ENCODE data around the gene SDK2. TPM values are rescaled to one million over a fixed set of nuclear protein-coding genes. Genes with fewer than 3 reads are reported as not detected.
A peak's percentile ranks its signal among the peaks of the same experiment; 100 is the strongest.

The SDK2 gene
- total RNA-seq, 3 donors from 2014 or later (not counting 1 experiment from before 2014, with no cell fraction given) = 0.41 to 0.90 (median 0.49) TPM

- no peaks in the 10 kb centered on the region for H3K9me3 Mint-ChIP-seq
- ATAC-seq = peak in 2 of 3 donors; percentile 24 to 40
- WGBS (ENCODE audit: insufficient coverage) = 47% methylated on average over 16 of the region's 16 CpGs
Measured at GRCh38 chr17:73304971-73305812, 339.1 kb downstream of the SDK2 start.

GRCh38 chr17:73304438-73304837, 339.8 kb downstream of the SDK2 start:
- H3K4me3 ChIP-seq (ENCODE audit: low read length) = no peak overlapping the region
- no peak overlapping the region for H3K4me3 Mint-ChIP-seq
- H3K36me3 Mint-ChIP-seq = no peaks in the 10 kb centered on the region
- no peak for DNase-seq
- H3K9me3 Mint-ChIP-seq = no peaks in the 10 kb centered on the region
- no peaks in the 10 kb centered on the region for H3K9me3 ChIP-seq (ENCODE audit: control insufficient read depth, insufficient read depth, low read length)
- H3K36me3 ChIP-seq (ENCODE audit: control insufficient read depth, insufficient read depth, low read length) = no peaks in the 10 kb centered on the region
- H3K4me1 ChIP-seq (ENCODE audit: control insufficient read depth, insufficient read depth, low read length) = peaks cover under 1% of the 10 kb centered on the region
- H3K27me3 Mint-ChIP-seq (ENCODE audit: low read depth in 2 of 2) = peaks cover 0 to 5% of the 10 kb centered on the region in 2 donors
- peaks cover 1% of the 10 kb centered on the region for H3K27me3 ChIP-seq (ENCODE audit: control insufficient read depth, insufficient read depth, low read length)
- no peak for ATAC-seq
- H3K27ac Mint-ChIP-seq = peak overlapping the region in 1 of 2 donors; percentile 59
- H3K4me1 Mint-ChIP-seq = peaks cover 0 to 8% of the 10 kb centered on the region in 2 donors
- no peak for TF ChIP-seq CTCF (IDR thresholded peaks at IDR 0.05)
- intact Hi-C loops (cut with micrococcal nuclease) = no loop called here
- WGBS (ENCODE audit: insufficient coverage) = 95% methylated on average over 8 of the region's 8 CpGs
- no peak overlapping the region for H3K27ac ChIP-seq (ENCODE audit: low read length)

More at GRCh38 chr17:73304971-73305812, 339.1 kb downstream of the SDK2 start:
- Histone ChIP-seq H3K9me3 (ENCODE audit: control insufficient read depth, insufficient read depth, low read length) (no peaks in the 10 kb centered on the region), H3K27me3 (ENCODE audit: control insufficient read depth, insufficient read depth, low read length) (peaks cover 3% of the 10 kb centered on the region), H3K4me1 (ENCODE audit: control insufficient read depth, insufficient read depth, low read length) (peaks cover 8% of the 10 kb centered on the region), H3K4me3 (ENCODE audit: low read length) (no peak overlapping the region), H3K27ac (ENCODE audit: low read length) (no peak overlapping the region), H3K36me3 (ENCODE audit: control insufficient read depth, insufficient read depth, low read length) (no peaks in the 10 kb centered on the region)
- peak overlapping the region; percentile 56 for H3K4me3 Mint-ChIP-seq
- TF ChIP-seq CTCF (IDR thresholded peaks at IDR 0.05) = no peak
- H3K4me1 Mint-ChIP-seq = peaks cover 3 to 15% of the 10 kb centered on the region in 2 donors
- peaks cover 0 to 6% of the 10 kb centered on the region in 2 donors for H3K27me3 Mint-ChIP-seq (ENCODE audit: low read depth in 2 of 2)
- intact Hi-C loops (cut with micrococcal nuclease) = no loop called here
- H3K27ac Mint-ChIP-seq = peak overlapping the region in 1 of 2 donors; percentile 59
- DNase-seq = no peak
- no peaks in the 10 kb centered on the region for H3K36me3 Mint-ChIP-seq

- H3K4me1 Mint-ChIP-seq = peaks cover 0 to 5% of the 10 kb centered on the region in 2 donors
- H3K36me3 Mint-ChIP-seq = no peaks in the 10 kb centered on the region
- 81% methylated on average over 1 of the region's 3 CpGs for WGBS (ENCODE audit: insufficient coverage)
- Histone ChIP-seq H3K4me3 (ENCODE audit: low read length) (no peak overlapping the region), H3K4me1 (ENCODE audit: control insufficient read depth, insufficient read depth, low read length) (no peaks in the 10 kb centered on the region), H3K27me3 (ENCODE audit: control insufficient read depth, insufficient read depth, low read length) (no peaks in the 10 kb centered on the region), H3K36me3 (ENCODE audit: control insufficient read depth, insufficient read depth, low read length) (no peaks in the 10 kb centered on the region), H3K9me3 (ENCODE audit: control insufficient read depth, insufficient read depth, low read length) (no peaks in the 10 kb centered on the region), H3K27ac (ENCODE audit: low read length) (no peak overlapping the region)
- intact Hi-C loops (cut with micrococcal nuclease) = no loop called here
- ATAC-seq = no peak
- DNase-seq = no peak
- TF ChIP-seq CTCF (IDR thresholded peaks at IDR 0.05) = no peak
- no peaks in the 10 kb centered on the region for H3K9me3 Mint-ChIP-seq
- peaks cover 0 to 3% of the 10 kb centered on the region in 2 donors for H3K27me3 Mint-ChIP-seq (ENCODE audit: low read depth in 2 of 2)
- no peak overlapping the region for H3K27ac Mint-ChIP-seq
- no peak overlapping the region for H3K4me3 Mint-ChIP-seq
Measured at GRCh38 chr17:73302189-73302588, 342.1 kb downstream of the SDK2 start.
